Measurements from ENCODE around the gene EXOSC9.

The EXOSC9 gene

GRCh38 chr4:121819216-121819965, 18.3 kb downstream of the EXOSC9 start:
- Histone ChIP-seq H3K4me3 (ENCODE audit: low read depth in 1 of 5, low read length in 5 of 5) (no peak overlapping the region), H3K9me3 (ENCODE audit: control insufficient read depth in 5 of 5, low read length in 5 of 5) (no peaks in the 10 kb centered on the region), H3K4me1 (ENCODE audit: control insufficient read depth in 5 of 5, insufficient read depth in 5 of 5, low read length in 5 of 5) (peaks cover 3 to 15% (median 12%) of the 10 kb centered on the region in 5 donors), H3K9ac (ENCODE audit: low read length in 5 of 5) (no peak overlapping the region), H3K27me3 (ENCODE audit: control insufficient read depth in 5 of 5, insufficient read depth in 4 of 5, low read length in 5 of 5) (no peaks in the 10 kb centered on the region), H3K27ac (ENCODE audit: low read depth, low read length) (no peak overlapping the region), H3K36me3 (ENCODE audit: control insufficient read depth in 5 of 5, insufficient read depth in 5 of 5, low read length in 5 of 5) (peaks cover 33 to 43% (median 39%) of the 10 kb centered on the region in 5 donors)

DNA sequence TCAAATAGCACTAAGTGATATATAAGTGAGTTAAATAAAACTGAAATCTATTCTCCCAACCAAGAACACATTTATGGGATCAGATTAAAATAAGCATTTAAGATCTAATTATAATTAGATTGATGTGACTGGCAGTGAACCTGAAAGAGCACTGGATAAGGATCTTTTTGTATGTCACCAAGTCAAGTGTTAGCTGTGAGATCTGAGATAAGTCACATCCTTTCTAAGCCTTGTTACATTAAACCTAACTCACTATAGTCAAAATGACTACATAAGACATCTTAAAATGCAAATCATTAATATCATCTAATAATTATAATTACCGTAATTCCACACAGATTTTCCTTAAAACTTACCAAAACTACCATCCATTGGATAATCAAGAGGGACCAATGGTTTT, 20.9 kb downstream of the EXOSC9 start:
- H3K9ac ChIP-seq (ENCODE audit: low read length in 5 of 5): no peak overlapping the region
- H3K4me3 ChIP-seq (ENCODE audit: low read depth in 1 of 5, low read length in 5 of 5): no peak overlapping the region
- H3K4me1 ChIP-seq (ENCODE audit: control insufficient read depth in 5 of 5, insufficient read depth in 5 of 5, low read length in 5 of 5): peaks cover 3 to 15% (median 12%) of the 10 kb centered on the region in 5 donors
- H3K27ac ChIP-seq (ENCODE audit: low read depth, low read length): no peak overlapping the region
- H3K36me3 ChIP-seq (ENCODE audit: control insufficient read depth in 5 of 5, insufficient read depth in 5 of 5, low read length in 5 of 5): peaks cover 14 to 21% (median 17%) of the 10 kb centered on the region in 5 donors
- H3K9me3 ChIP-seq (ENCODE audit: control insufficient read depth in 5 of 5, low read length in 5 of 5): no peaks in the 10 kb centered on the region
- H3K27me3 ChIP-seq (ENCODE audit: control insufficient read depth in 5 of 5, insufficient read depth in 4 of 5, low read length in 5 of 5): no peaks in the 10 kb centered on the region

DNA sequence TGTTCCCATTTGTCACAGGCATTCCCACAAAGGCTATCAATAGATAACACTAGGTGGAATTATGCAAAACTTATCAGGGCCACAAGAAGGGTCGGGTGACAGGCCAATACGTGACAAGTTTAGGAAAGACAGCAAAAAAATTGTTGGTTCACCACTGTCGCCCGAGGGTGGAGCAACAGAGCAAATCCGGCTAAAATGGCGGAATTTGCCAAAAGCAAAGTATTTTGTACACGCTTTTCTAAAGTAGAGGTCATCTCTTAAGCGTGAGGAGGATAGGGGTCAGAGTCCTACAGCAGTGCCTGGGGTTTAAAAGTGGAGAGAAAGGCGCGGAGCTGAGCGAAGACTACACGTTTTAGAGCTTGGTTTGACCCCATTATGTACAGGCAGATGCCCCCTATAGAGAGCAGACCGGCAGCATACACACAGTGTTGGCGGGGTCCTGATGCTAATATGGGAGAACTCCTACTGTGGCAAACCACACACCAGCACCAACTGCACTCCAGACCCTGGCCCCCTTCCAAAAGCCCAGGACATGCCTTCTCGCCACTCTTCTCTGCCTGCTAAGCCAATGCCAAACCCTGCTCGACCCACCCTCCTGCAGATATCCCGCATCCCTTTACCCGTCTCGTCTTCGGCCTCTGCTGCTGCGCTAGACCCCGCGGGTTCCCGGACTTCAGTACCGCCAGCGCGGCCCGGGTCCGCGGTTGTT, 21.8 kb downstream of the EXOSC9 start:
- Histone ChIP-seq H3K27me3 (ENCODE audit: control insufficient read depth in 5 of 5, insufficient read depth in 4 of 5, low read length in 5 of 5) (no peaks in the 10 kb centered on the region), H3K4me3 (ENCODE audit: low read depth in 1 of 5, low read length in 5 of 5) (peak overlapping the region; percentile 73 to 92 (median 83)), H3K4me1 (ENCODE audit: control insufficient read depth in 5 of 5, insufficient read depth in 5 of 5, low read length in 5 of 5) (peaks cover 3 to 15% (median 12%) of the 10 kb centered on the region in 5 donors), H3K9ac (ENCODE audit: low read length in 5 of 5) (peak overlapping the region in 3 of 5 donors; percentile 12 to 62 (median 39)), H3K9me3 (ENCODE audit: control insufficient read depth in 5 of 5, low read length in 5 of 5) (no peaks in the 10 kb centered on the region), H3K36me3 (ENCODE audit: control insufficient read depth in 5 of 5, insufficient read depth in 5 of 5, low read length in 5 of 5) (peaks cover 7 to 22% (median 13%) of the 10 kb centered on the region in 5 donors), H3K27ac (ENCODE audit: low read depth, low read length) (peak overlapping the region; percentile 17)

DNA sequence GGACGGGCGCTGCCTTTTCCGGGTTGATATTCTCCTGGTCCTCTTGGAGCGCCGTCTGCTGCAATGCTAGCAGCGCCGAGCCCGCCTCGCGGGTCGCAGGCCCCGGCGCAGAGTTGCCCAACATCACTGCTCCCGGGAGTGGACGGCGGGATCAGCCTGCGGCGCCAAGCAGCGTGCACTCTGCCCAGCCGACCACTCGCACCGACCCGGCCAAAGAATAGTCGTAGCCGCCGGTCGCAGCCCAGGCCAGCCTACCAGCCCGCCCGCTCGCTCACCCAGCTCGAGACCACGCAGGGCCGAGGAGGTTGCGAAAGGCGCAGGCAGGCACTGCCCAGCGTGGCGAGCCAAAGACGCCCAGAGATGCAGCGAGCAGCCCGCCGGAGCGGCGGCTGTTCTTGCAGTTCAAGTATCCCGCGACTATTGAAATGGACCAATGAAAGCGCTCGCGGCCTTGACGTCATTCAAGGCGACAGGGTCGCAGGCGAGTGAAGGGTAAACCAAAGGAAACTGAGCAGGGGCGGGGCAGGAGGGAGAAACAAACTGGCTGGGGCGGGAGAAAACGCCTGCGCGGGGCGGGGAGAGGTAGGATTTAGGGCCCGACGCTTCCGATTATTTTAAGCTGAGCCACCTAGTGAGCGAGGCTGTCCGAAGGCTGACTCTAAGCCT, 22.5 kb downstream of the EXOSC9 start, which contains the start of gene CCNA2:
Gene CCNA2, minus strand, starts transcription at position 379 of the 666 bp plus-strand sequence. Its CDS starts 255 bp downstream, at position 124.
- Histone ChIP-seq H3K36me3 (ENCODE audit: control insufficient read depth in 5 of 5, insufficient read depth in 5 of 5, low read length in 5 of 5) (peaks cover under 1 to 19% (median 9%) of the 10 kb centered on the region in 5 donors), H3K27ac (ENCODE audit: low read depth, low read length) (peak within 1 kb of the TSS; percentile 17), H3K9ac (ENCODE audit: low read length in 5 of 5) (peak within 1 kb of the TSS; percentile 33 to 92 (median 86)), H3K4me3 (ENCODE audit: low read depth in 1 of 5, low read length in 5 of 5) (peak within 1 kb of the TSS; percentile 73 to 92 (median 83)), H3K4me1 (ENCODE audit: control insufficient read depth in 5 of 5, insufficient read depth in 5 of 5, low read length in 5 of 5) (peaks cover 3 to 15% (median 12%) of the 10 kb centered on the region in 5 donors), H3K27me3 (ENCODE audit: control insufficient read depth in 5 of 5, insufficient read depth in 4 of 5, low read length in 5 of 5) (no peaks in the 10 kb centered on the region), H3K9me3 (ENCODE audit: control insufficient read depth in 5 of 5, low read length in 5 of 5) (no peaks in the 10 kb centered on the region)

- Histone ChIP-seq H3K9me3 (ENCODE audit: control insufficient read depth in 5 of 5, low read length in 5 of 5) (no peaks in the 10 kb centered on the region), H3K36me3 (ENCODE audit: control insufficient read depth in 5 of 5, insufficient read depth in 5 of 5, low read length in 5 of 5) (peaks cover 0 to 20% (median 9%) of the 10 kb centered on the region in 5 donors), H3K27ac (ENCODE audit: low read depth, low read length) (no peak overlapping the region), H3K9ac (ENCODE audit: low read length in 5 of 5) (peak overlapping the region; percentile 33 to 92 (median 86)), H3K4me3 (ENCODE audit: low read depth in 1 of 5, low read length in 5 of 5) (peak overlapping the region; percentile 73 to 92 (median 82)), H3K27me3 (ENCODE audit: control insufficient read depth in 5 of 5, insufficient read depth in 4 of 5, low read length in 5 of 5) (no peaks in the 10 kb centered on the region), H3K4me1 (ENCODE audit: control insufficient read depth in 5 of 5, insufficient read depth in 5 of 5, low read length in 5 of 5) (peaks cover 3 to 15% (median 12%) of the 10 kb centered on the region in 5 donors)
Observed at GRCh38 chr4:121824171-121824527, 23.0 kb downstream of the EXOSC9 start.

GRCh38 chr4:121824950-121825349, 23.8 kb downstream of the EXOSC9 start:
- H3K9me3 ChIP-seq (ENCODE audit: control insufficient read depth in 5 of 5, low read length in 5 of 5): no peaks in the 10 kb centered on the region
- peaks cover 0 to 20% (median 14%) of the 10 kb centered on the region in 5 donors for H3K36me3 ChIP-seq (ENCODE audit: control insufficient read depth in 5 of 5, insufficient read depth in 5 of 5, low read length in 5 of 5)
- H3K9ac ChIP-seq (ENCODE audit: low read length in 5 of 5): no peak overlapping the region
- H3K27ac ChIP-seq (ENCODE audit: low read depth, low read length): no peak overlapping the region
- H3K4me3 ChIP-seq (ENCODE audit: low read depth in 1 of 5, low read length in 5 of 5): no peak overlapping the region
- no peaks in the 10 kb centered on the region for H3K27me3 ChIP-seq (ENCODE audit: control insufficient read depth in 5 of 5, insufficient read depth in 4 of 5, low read length in 5 of 5)
- peaks cover 3 to 15% (median 12%) of the 10 kb centered on the region in 5 donors for H3K4me1 ChIP-seq (ENCODE audit: control insufficient read depth in 5 of 5, insufficient read depth in 5 of 5, low read length in 5 of 5)

GRCh38 chr4:121827853-121828252, 26.7 kb downstream of the EXOSC9 start:
- H3K36me3 ChIP-seq (ENCODE audit: control insufficient read depth in 5 of 5, insufficient read depth in 5 of 5, low read length in 5 of 5): peaks cover 11 to 32% (median 23%) of the 10 kb centered on the region in 5 donors
- H3K4me1 ChIP-seq (ENCODE audit: control insufficient read depth in 5 of 5, insufficient read depth in 5 of 5, low read length in 5 of 5): peaks cover 3 to 11% (median 9%) of the 10 kb centered on the region in 5 donors
- H3K4me3 ChIP-seq (ENCODE audit: low read depth in 1 of 5, low read length in 5 of 5): no peak overlapping the region
- H3K9me3 ChIP-seq (ENCODE audit: control insufficient read depth in 5 of 5, low read length in 5 of 5): no peaks in the 10 kb centered on the region
- H3K27me3 ChIP-seq (ENCODE audit: control insufficient read depth in 5 of 5, insufficient read depth in 4 of 5, low read length in 5 of 5): no peaks in the 10 kb centered on the region
- H3K9ac ChIP-seq (ENCODE audit: low read length in 5 of 5): no peak overlapping the region
- no peak overlapping the region for H3K27ac ChIP-seq (ENCODE audit: low read depth, low read length)

DNA sequence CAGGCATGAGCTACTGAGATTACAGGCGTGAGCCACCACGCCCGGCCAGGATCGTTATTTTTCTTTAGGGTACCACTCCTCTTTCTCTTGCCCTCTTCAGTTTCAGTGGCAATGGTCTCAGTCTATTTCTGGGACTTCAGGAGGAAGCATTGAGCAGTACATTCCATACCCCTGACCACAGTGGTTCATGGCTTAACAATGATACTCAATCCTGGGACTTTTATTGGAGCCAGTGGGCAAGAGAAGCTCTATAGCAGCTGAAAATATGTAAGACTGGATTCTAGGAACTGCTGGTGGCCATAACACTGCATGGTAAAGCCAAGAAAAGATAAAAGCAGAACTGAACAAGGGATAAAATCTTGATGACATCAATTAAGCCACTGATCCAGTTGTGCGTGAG, 28.4 kb downstream of the EXOSC9 start:
- no peak overlapping the region for H3K27ac ChIP-seq (ENCODE audit: low read depth, low read length)
- no peak overlapping the region for H3K4me3 ChIP-seq (ENCODE audit: low read depth in 1 of 5, low read length in 5 of 5)
- H3K9me3 ChIP-seq (ENCODE audit: control insufficient read depth in 5 of 5, low read length in 5 of 5): no peaks in the 10 kb centered on the region
- no peaks in the 10 kb centered on the region for H3K27me3 ChIP-seq (ENCODE audit: control insufficient read depth in 5 of 5, insufficient read depth in 4 of 5, low read length in 5 of 5)
- peaks cover 15 to 37% (median 29%) of the 10 kb centered on the region in 5 donors for H3K36me3 ChIP-seq (ENCODE audit: control insufficient read depth in 5 of 5, insufficient read depth in 5 of 5, low read length in 5 of 5)
- H3K4me1 ChIP-seq (ENCODE audit: control insufficient read depth in 5 of 5, insufficient read depth in 5 of 5, low read length in 5 of 5): no peaks in the 10 kb centered on the region
- no peak overlapping the region for H3K9ac ChIP-seq (ENCODE audit: low read length in 5 of 5)

DNA sequence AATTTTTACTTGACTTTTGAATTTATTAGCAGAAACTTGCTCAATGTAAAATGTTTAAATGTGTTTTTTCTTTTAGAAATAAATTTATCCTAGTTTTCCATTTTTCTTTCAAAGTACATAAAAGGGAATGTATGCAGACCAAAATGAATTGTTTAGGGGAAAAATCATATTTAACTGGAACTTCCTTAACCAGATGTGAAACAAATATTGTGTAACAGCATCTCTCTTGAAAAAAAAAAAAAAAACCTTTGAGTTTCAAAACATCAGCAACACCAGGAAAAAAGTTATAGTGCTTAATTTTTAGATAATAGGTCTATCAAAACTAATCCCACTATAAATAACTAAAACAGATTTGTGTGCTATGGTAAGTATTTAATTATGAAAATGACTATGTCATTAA, 37.0 kb downstream of the EXOSC9 start:
- no peak overlapping the region for H3K4me3 ChIP-seq (ENCODE audit: low read depth in 1 of 5, low read length in 5 of 5)
- H3K9me3 ChIP-seq (ENCODE audit: control insufficient read depth in 5 of 5, low read length in 5 of 5): no peaks in the 10 kb centered on the region
- H3K36me3 ChIP-seq (ENCODE audit: control insufficient read depth in 5 of 5, insufficient read depth in 5 of 5, low read length in 5 of 5): peaks cover 18 to 29% (median 20%) of the 10 kb centered on the region in 5 donors
- no peak overlapping the region for H3K9ac ChIP-seq (ENCODE audit: low read length in 5 of 5)
- no peaks in the 10 kb centered on the region for H3K27me3 ChIP-seq (ENCODE audit: control insufficient read depth in 5 of 5, insufficient read depth in 4 of 5, low read length in 5 of 5)
- H3K27ac ChIP-seq (ENCODE audit: low read depth, low read length): no peak overlapping the region
- H3K4me1 ChIP-seq (ENCODE audit: control insufficient read depth in 5 of 5, insufficient read depth in 5 of 5, low read length in 5 of 5): no peaks in the 10 kb centered on the region
